ENCODE results near the gene SSMEM1. TPM values are rescaled to one million over a fixed set of nuclear protein-coding genes. Genes with fewer than 3 reads are reported as not detected.

Gene SSMEM1
- total RNA-seq, 1 experiment from 2014 or later, result not detected

GRCh38 chr7:130226333-130226732 is 18.7 kb downstream of the SSMEM1 start:
- no peak overlapping the region for H3K4me3 Mint-ChIP-seq
- POLR2A ChIA-PET, result no interaction called here
- CTCF ChIA-PET, result interaction anchor here (1.1 kb wide), 1 partner anchor 10 kb away, joined by 3 read pairs; no protein-coding TSS in a partner anchor
- peaks cover 3% of the 10 kb centered on the region for H3K4me1 Mint-ChIP-seq
- H3K36me3 Mint-ChIP-seq, result peaks cover 4% of the 10 kb centered on the region
- ATAC-seq (no peak), DNase-seq (ENCODE audit: low spot score) (no peak)
- peaks cover 31% of the 10 kb centered on the region for H3K9me3 Mint-ChIP-seq
- 0 out of 2 replicates have a peak, but pooled peaks cover 4% of the 10 kb centered on the region for H3K27me3 Mint-ChIP-seq (ENCODE audit: low read depth)
- H3K27ac Mint-ChIP-seq, result no peak overlapping the region
- TF ChIP-seq RORB (CRISPR knock-in tag; IDR thresholded peaks at IDR 0.05) (no peak), SOX15 (CRISPR knock-in tag; IDR thresholded peaks at IDR 0.05) (no peak), ZNF219 (CRISPR knock-in tag; IDR thresholded peaks at IDR 0.05; ENCODE audit: borderline replicate concordance) (no peak), ETV6 (CRISPR knock-in tag; IDR thresholded peaks at IDR 0.05) (no peak), ZNF423 (CRISPR knock-in tag; IDR thresholded peaks at IDR 0.05) (no peak), FOXP4 (CRISPR knock-in tag; IDR thresholded peaks at IDR 0.05) (no peak), GRHL2 (CRISPR knock-in tag; IDR thresholded peaks at IDR 0.05; ENCODE audit: insufficient replicate concordance, severe bottlenecking) (no peak), ELF4 (CRISPR knock-in tag; IDR thresholded peaks at IDR 0.05; ENCODE audit: low read depth) (no peak), FOXJ3 (CRISPR knock-in tag; IDR thresholded peaks at IDR 0.05; ENCODE audit: borderline replicate concordance) (no peak), USF1 (CRISPR knock-in tag; IDR thresholded peaks at IDR 0.05) (no peak), ZBTB21 (CRISPR knock-in tag; IDR thresholded peaks at IDR 0.05; ENCODE audit: borderline replicate concordance) (no peak), ATF2 (CRISPR knock-in tag; IDR thresholded peaks at IDR 0.05; ENCODE audit: borderline replicate concordance, low read depth) (no peak), FOXK1 (CRISPR knock-in tag; IDR thresholded peaks at IDR 0.05) (no peak), JAZF1 (CRISPR knock-in tag; IDR thresholded peaks at IDR 0.05) (no peak)

DNA sequence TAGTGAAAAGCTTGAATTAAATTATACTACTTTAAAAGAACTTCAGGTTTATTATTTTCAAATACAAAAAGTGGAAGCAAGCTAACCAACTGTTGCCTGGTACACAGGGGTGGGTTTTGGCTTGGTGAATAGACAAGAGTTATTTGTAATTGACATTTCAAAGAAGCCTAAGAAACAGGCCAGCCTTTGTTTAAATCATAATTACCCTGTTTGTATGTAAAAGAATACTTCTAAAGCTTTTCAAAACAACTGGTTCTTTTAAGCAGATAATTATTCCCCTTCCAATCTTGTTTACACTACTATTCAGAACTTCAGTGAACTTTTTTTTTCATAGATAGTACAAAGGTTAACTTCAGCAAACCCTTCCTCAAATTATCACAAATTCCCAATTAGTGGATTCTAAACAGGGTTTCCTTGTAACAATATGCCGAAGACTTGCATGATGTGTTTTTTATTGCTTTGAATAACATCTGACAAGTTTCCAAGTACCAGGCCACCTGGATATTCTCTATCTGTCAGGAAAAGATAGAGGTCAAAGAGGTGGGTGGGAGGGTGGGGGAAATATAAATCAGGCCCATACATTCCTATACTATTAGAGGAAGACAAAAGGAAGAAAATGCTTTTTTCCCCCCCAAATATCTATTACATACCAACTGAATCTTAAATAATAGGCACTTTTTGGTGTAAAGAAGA is 20.4 kb downstream of the SSMEM1 start:
- peaks cover 3% of the 10 kb centered on the region for H3K4me1 Mint-ChIP-seq
- H3K36me3 Mint-ChIP-seq, result peaks cover 4% of the 10 kb centered on the region
- POLR2A ChIA-PET, result no interaction called here
- DNase-seq (ENCODE audit: low spot score), result no peak
- TF ChIP-seq ZNF671 (CRISPR knock-in tag; IDR thresholded peaks at IDR 0.05) (no peak), ZNF263 (CRISPR knock-in tag; IDR thresholded peaks at IDR 0.05; ENCODE audit: low read depth) (no peak), ZMAT4 (CRISPR knock-in tag; IDR thresholded peaks at IDR 0.05) (no peak), GTF2I (CRISPR knock-in tag; conservative IDR thresholded peaks at IDR 0.05) (no peak), IRF1 (CRISPR knock-in tag; IDR thresholded peaks at IDR 0.05) (no peak), ZNF121 (CRISPR knock-in tag; IDR thresholded peaks at IDR 0.05) (no peak), NFATC4 (CRISPR knock-in tag; IDR thresholded peaks at IDR 0.05) (no peak), TCF7 (CRISPR knock-in tag; IDR thresholded peaks at IDR 0.05; ENCODE audit: low read depth) (no peak)
- TF ChIP-seq, protein P1, sequence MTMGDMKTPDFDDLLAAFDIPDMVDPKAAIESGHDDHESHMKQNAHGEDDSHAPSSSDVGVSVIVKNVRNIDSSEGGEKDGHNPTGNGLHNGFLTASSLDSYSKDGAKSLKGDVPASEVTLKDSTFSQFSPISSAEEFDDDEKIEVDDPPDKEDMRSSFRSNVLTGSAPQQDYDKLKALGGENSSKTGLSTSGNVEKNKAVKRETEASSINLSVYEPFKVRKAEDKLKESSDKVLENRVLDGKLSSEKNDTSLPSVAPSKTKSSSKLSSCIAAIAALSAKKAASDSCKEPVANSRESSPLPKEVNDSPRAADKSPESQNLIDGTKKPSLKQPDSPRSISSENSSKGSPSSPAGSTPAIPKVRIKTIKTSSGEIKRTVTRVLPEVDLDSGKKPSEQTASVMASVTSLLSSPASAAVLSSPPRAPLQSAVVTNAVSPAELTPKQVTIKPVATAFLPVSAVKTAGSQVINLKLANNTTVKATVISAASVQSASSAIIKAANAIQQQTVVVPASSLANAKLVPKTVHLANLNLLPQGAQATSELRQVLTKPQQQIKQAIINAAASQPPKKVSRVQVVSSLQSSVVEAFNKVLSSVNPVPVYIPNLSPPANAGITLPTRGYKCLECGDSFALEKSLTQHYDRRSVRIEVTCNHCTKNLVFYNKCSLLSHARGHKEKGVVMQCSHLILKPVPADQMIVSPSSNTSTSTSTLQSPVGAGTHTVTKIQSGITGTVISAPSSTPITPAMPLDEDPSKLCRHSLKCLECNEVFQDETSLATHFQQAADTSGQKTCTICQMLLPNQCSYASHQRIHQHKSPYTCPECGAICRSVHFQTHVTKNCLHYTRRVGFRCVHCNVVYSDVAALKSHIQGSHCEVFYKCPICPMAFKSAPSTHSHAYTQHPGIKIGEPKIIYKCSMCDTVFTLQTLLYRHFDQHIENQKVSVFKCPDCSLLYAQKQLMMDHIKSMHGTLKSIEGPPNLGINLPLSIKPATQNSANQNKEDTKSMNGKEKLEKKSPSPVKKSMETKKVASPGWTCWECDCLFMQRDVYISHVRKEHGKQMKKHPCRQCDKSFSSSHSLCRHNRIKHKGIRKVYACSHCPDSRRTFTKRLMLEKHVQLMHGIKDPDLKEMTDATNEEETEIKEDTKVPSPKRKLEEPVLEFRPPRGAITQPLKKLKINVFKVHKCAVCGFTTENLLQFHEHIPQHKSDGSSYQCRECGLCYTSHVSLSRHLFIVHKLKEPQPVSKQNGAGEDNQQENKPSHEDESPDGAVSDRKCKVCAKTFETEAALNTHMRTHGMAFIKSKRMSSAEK (CRISPR knock-in tag; IDR thresholded peaks at IDR 0.05; ENCODE audit: borderline replicate concordance), result no peak
- H3K27me3 Mint-ChIP-seq (ENCODE audit: low read depth), result peaks cover 6% of the 10 kb centered on the region; the same call in 1 of the 2 replicates
- CTCF ChIA-PET, result interaction anchor here (2.0 kb wide), 1 partner anchor 11 kb away, joined by 5 read pairs; no protein-coding TSS in a partner anchor
- H3K27ac Mint-ChIP-seq, result no peak overlapping the region
- no peak for ATAC-seq
- no peak overlapping the region for H3K4me3 Mint-ChIP-seq
- H3K9me3 Mint-ChIP-seq, result peaks cover 31% of the 10 kb centered on the region

Measured in WTC11 (cell line).